ENCODE results near the gene GCSH.

The GCSH gene

GRCh38 chr16:81040131-81040530 lies 56.1 kb downstream of the GCSH start:
- no peak for DNase-seq

GRCh38 chr16:81036751-81037350 lies 59.3 kb downstream of the GCSH start:
- no peak for DNase-seq

- no peak for DNase-seq
These were observed 60.0 kb downstream of the GCSH start for GRCh38 chr16:81035975-81036750.

GRCh38 chr16:81035398-81035974 lies 60.7 kb downstream of the GCSH start, which contains the start of gene ATMIN:
ATMIN (plus strand) TSS chr16:81035842; CDS start chr16:81035871, 29 bp downstream.
- DNase-seq: peak; percentile 75
